ENCODE measurements around the gene RBP4. TPM values are rescaled to one million over a fixed set of nuclear protein-coding genes. Genes with fewer than 3 reads are reported as not detected.

Gene RBP4
- total and polyA plus RNA-seq, 12 donors = 0.66 to 224 (median 10.2) TPM; not detected in 1

DNA sequence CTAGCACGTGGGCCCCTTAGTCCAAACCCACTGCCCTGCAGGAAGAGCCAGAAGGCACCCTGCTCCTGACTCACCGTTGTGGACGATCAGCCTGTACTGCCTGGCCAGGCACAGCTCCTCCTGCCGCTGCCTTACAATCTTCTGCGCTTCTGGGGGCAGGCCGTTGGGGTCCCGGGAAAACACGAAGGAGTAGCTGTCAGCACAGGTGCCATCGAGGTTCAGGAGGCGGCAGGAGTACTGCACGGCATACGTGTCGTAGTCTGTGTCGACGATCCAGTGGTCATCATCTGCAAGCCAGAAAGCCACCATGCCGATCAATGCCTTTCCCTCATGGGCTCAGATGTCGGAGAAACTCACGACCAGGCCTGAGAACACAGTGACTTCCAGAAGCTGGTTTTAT is 7.3 kb downstream of the RBP4 start:
- Histone ChIP-seq H3K36me3 (replicated peaks in 1 of 2) (no peaks in the 10 kb centered on the region), H3K4me3 (no peak overlapping the region), H3K27me3 (no peaks in the 10 kb centered on the region), H3K27ac (no peak overlapping the region), H3K9me3 (replicated peaks in 1 of 3) (no peaks in the 10 kb centered on the region), H3K4me1 (replicated peaks in 1 of 2) (no peaks in the 10 kb centered on the region)
- TF ChIP-seq CTCF (IDR thresholded peaks at IDR 0.05) (no peak), POLR2A (IDR thresholded peaks at IDR 0.05) (no peak)
- WGBS, 4 donors = 87 to 94% (median 93%) methylated on average over 9 to 18 of the region's 18 CpGs
- intact Hi-C loops (cut with DNase I) = no loop called here
- no peak for DNase-seq

- intact Hi-C loops (cut with DNase I) = no loop called here
Observed at GRCh38 chr10:93593254-93593653, 7.8 kb downstream of the RBP4 start.

GRCh38 chr10:93591065-93591808 is 9.8 kb downstream of the RBP4 start:
- H3K27me3 ChIP-seq = no peaks in the 10 kb centered on the region
- intact Hi-C loops (cut with DNase I) = no loop called here
- H3K27ac ChIP-seq = no peak overlapping the region
- H3K4me1 ChIP-seq (replicated peaks in 1 of 2) = no peaks in the 10 kb centered on the region
- peak in 1 of 7 donors; percentile 18 for DNase-seq
- no peaks in the 10 kb centered on the region for H3K36me3 ChIP-seq (replicated peaks in 1 of 2)
- H3K9me3 ChIP-seq (replicated peaks in 1 of 3) = no peaks in the 10 kb centered on the region
- H3K4me3 ChIP-seq = no peak overlapping the region
- WGBS, 4 donors = 74 to 78% (median 76%) methylated on average over 6 to 8 of the region's 8 CpGs
- no peak for TF ChIP-seq CTCF (IDR thresholded peaks at IDR 0.05)
- TF ChIP-seq POLR2A (IDR thresholded peaks at IDR 0.05) = no peak

More at GRCh38 chr10:93593254-93593653, 7.8 kb downstream of the RBP4 start:
- WGBS, 4 donors = 81 to 89% (median 86%) methylated on average over 4 of the region's 4 CpGs
- Histone ChIP-seq H3K36me3 (replicated peaks in 1 of 2) (no peaks in the 10 kb centered on the region), H3K27ac (no peak overlapping the region), H3K9me3 (replicated peaks in 1 of 3) (no peaks in the 10 kb centered on the region), H3K4me1 (replicated peaks in 1 of 2) (no peaks in the 10 kb centered on the region), H3K4me3 (no peak overlapping the region), H3K27me3 (no peaks in the 10 kb centered on the region)
- TF ChIP-seq POLR2A (IDR thresholded peaks at IDR 0.05) (no peak), CTCF (IDR thresholded peaks at IDR 0.05) (no peak)
- DNase-seq = no peak

- Histone ChIP-seq H3K4me1 (replicated peaks in 1 of 2) (no peaks in the 10 kb centered on the region), H3K27me3 (no peaks in the 10 kb centered on the region), H3K4me3 (no peak overlapping the region), H3K36me3 (replicated peaks in 1 of 2) (no peaks in the 10 kb centered on the region), H3K9me3 (replicated peaks in 1 of 3) (no peaks in the 10 kb centered on the region), H3K27ac (no peak overlapping the region)
- DNase-seq = no peak
- no peak for TF ChIP-seq CTCF (IDR thresholded peaks at IDR 0.05)
- no peak for TF ChIP-seq POLR2A (IDR thresholded peaks at IDR 0.05)
- intact Hi-C loops (cut with DNase I) = no loop called here
- 67 to 94% (median 91%) methylated on average over 6 to 7 of the region's 7 CpGs for WGBS, 4 donors
Observed at GRCh38 chr10:93590638-93591037, 10.4 kb downstream of the RBP4 start.

Measured in adrenal gland (tissue), 12 donors.